Stimulated activated CD8-positive, alpha-beta memory T cell treated with anti-CD3 and anti-CD28 coated beads, Interleukin-4, amount 100 ng/mL, for 24 hours (primary cell): ENCODE results near the gene ACSS1.
A peak's percentile ranks its signal among the peaks of the same experiment; 100 is the strongest.

Experiments used
- DNase-seq: peaks from one replicate; pipeline ENCODE4 v3.0.0-alpha.2; 2020; ENCODE audit warnings: low read depth

ACSS1 gene

GRCh38 chr20:25078662-25079061, 20.7 kb upstream of the ACSS1 start:
- DNase-seq: no peak

GRCh38 chr20:25077610-25078169, 19.8 kb upstream of the ACSS1 start:
- no peak for DNase-seq

- no peak for DNase-seq
Observed at GRCh38 chr20:25076731-25077609, 19.0 kb upstream of the ACSS1 start.

- DNase-seq: no peak
Observed at GRCh38 chr20:25076201-25076600, 18.3 kb upstream of the ACSS1 start.

- no peak for DNase-seq
Observed at GRCh38 chr20:25073544-25073943, 15.6 kb upstream of the ACSS1 start.

- DNase-seq: no peak
Observed at GRCh38 chr20:25072226-25072811, 14.4 kb upstream of the ACSS1 start.

GRCh38 chr20:25071734-25072133, 13.8 kb upstream of the ACSS1 start:
- no peak for DNase-seq

- no peak for DNase-seq
Observed at GRCh38 chr20:25070821-25071473, 13.0 kb upstream of the ACSS1 start.

- no peak for DNase-seq
Observed at GRCh38 chr20:25067102-25067987, 9.4 kb upstream of the ACSS1 start.

GRCh38 chr20:25066386-25066785, 8.4 kb upstream of the ACSS1 start:
- DNase-seq: no peak

GRCh38 chr20:25065625-25066338, 7.8 kb upstream of the ACSS1 start:
- DNase-seq: peak; percentile 41

- DNase-seq: no peak
Observed at GRCh38 chr20:25065072-25065624, 7.2 kb upstream of the ACSS1 start.

GRCh38 chr20:25064561-25065071, 6.7 kb upstream of the ACSS1 start:
- DNase-seq: no peak

- DNase-seq: no peak
Observed at GRCh38 chr20:25063981-25064380, 6.0 kb upstream of the ACSS1 start.

- no peak for DNase-seq
Observed at GRCh38 chr20:25063546-25063945, 5.6 kb upstream of the ACSS1 start.

- no peak for DNase-seq
Observed at GRCh38 chr20:25062841-25063240, 4.9 kb upstream of the ACSS1 start.

- no peak for DNase-seq
Observed at GRCh38 chr20:25061821-25062530, 4.0 kb upstream of the ACSS1 start.

GRCh38 chr20:25061103-25061799, 3.3 kb upstream of the ACSS1 start:
- DNase-seq: no peak

- no peak for DNase-seq
Observed at GRCh38 chr20:25059866-25060465, 2.0 kb upstream of the ACSS1 start.
